ENCODE measurements around the gene HMX1. TPM values are rescaled to one million over a fixed set of nuclear protein-coding genes. Genes with fewer than 3 reads are reported as not detected.

Gene HMX1
- total RNA-seq, result not detected

DNA sequence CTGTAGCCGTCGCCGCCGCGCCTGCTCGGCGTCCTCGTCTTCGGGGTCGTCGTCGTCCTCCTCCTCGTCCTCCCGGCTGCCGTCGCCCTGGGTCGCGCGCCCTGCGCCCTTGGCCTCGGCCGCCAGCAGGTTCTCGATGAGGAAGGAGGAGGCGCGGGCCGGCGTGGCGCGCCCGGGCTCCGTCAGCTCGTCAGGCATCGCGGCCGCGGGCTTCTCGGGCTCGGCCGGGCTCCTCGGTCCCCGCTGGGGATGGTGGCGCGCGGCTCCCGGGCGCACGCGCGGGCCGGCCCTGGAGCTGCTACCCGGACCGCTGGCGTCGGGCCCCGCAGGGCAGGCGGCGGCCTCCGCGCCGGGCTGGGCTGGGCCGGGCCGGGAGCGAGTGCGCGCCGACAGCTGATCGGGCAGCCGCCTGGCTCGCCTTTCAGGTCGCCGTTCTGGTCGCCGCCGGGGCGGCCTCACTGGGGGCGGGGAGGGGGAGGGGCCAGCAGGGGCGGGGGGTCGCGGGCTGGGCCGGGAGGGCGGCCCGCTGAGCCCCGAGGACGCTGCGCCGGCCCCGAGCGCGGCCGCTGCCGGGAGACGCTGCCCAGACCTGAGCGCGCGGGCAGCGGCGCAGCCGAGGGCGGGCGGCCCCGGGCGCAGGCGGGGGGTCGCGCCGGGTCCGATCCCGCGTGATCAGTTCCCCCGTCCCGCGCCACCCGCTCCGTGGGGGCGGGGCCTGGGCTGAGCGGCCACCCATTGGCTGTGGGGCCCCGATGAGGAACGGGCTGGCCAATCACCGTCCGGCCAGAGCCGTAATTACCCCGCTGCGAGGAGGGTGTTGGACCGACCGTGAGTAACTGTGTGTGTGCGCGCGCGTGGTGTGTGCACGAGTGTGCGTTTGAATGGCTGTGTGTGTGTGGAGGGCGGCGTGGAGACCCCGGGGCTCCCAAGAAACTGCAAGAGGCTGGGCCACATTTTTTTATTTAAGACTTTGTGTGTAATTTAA is at the start of gene HMX1:
HMX1 (minus strand) TSS at position 423 of the 985 bp plus-strand sequence; CDS start at position 198, 225 bp downstream.
- H3K4me1 Mint-ChIP-seq (ENCODE audit: low read depth), result no peaks in the 10 kb centered on the region
- H3K27ac Mint-ChIP-seq, result no peak within 1 kb of the TSS
- no peaks in the 10 kb centered on the region for H3K36me3 Mint-ChIP-seq
- no peak within 1 kb of the TSS for H3K4me3 Mint-ChIP-seq
- H3K27me3 Mint-ChIP-seq, result peaks cover 66% of the 10 kb centered on the region
- intact Hi-C loops (cut with micrococcal nuclease), result no loop called here
- CTCF ChIA-PET, result no interaction called here
- H3K9me3 Mint-ChIP-seq, result no peaks in the 10 kb centered on the region
- no peak for DNase-seq
- POLR2A ChIA-PET, result no interaction called here

DNA sequence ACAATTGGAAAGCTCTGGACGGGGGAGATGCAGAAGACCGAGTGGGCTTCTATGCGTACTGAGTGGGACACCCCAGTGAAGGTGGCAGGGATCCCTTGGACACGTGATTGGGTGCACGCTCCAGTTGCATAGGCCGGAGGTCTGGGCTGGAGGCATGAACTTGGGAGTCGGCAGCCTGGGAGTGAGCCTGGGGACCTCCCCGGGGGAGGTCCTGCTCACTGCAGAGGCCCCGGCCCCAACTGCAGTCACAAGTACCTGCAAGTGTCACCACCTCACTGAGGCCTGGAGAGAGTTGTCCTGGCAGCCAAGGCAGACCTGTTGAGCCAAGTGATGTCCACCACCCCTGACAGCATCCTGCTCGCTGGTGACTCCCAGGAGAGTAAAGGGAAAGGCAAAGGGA is 49.3 kb upstream of the HMX1 start:
- Mint-ChIP-seq H3K27me3 (peaks cover 11% of the 10 kb centered on the region), H3K4me3 (no peak overlapping the region), H3K9me3 (peaks cover 9% of the 10 kb centered on the region), H3K36me3 (peaks cover 1% of the 10 kb centered on the region), H3K4me1 (ENCODE audit: low read depth) (no peaks in the 10 kb centered on the region), H3K27ac (no peak overlapping the region)
- no peak for DNase-seq
- POLR2A ChIA-PET, result no interaction called here
- intact Hi-C loops (cut with micrococcal nuclease), result no loop called here
- CTCF ChIA-PET, result no interaction called here

DNA sequence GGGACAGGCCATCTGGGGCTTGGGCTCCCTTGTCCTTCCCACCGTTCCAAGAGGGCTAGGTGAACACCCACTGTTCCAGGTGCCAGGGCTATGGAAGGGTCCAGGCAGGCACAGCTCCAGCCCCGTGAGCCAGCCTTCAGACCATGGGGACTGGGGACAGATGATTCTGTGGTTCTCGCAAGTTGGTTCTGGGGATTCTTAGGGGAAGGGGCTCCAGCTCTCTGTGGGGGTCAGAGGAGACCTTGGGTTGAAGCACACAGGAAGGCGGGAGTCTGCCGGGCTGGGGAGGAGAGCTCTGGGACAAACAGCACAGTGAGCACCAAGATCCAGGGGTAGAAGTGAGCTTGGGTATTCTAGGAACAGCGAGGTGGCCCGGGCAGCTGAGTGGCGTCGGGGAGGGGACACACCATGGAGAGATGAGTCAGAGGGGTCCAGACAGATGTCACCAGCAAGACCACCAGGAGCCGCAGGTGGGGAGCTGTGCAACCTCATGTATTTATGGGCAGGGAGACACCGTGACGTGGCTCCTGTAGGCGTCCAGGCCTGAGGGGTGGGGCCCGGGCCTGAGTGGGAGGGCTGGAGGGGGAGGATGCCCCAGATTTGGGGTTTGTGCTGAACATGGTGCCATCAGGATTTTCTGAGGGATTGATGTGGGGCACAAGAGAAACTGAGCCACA is 48.8 kb upstream of the HMX1 start:
- ChIA-PET CTCF (interaction anchor here (1.0 kb wide), 1 partner anchor 33 kb away, joined by 3 read pairs; no protein-coding TSS in a partner anchor), POLR2A (no interaction called here)
- no peak overlapping the region for H3K27ac Mint-ChIP-seq
- DNase-seq, result no peak
- H3K36me3 Mint-ChIP-seq, result peaks cover 1% of the 10 kb centered on the region
- no peak overlapping the region for H3K4me3 Mint-ChIP-seq
- peaks cover 9% of the 10 kb centered on the region for H3K9me3 Mint-ChIP-seq
- intact Hi-C loops (cut with micrococcal nuclease), result no loop called here
- H3K27me3 Mint-ChIP-seq, result peaks cover 11% of the 10 kb centered on the region
- no peaks in the 10 kb centered on the region for H3K4me1 Mint-ChIP-seq (ENCODE audit: low read depth)

DNA sequence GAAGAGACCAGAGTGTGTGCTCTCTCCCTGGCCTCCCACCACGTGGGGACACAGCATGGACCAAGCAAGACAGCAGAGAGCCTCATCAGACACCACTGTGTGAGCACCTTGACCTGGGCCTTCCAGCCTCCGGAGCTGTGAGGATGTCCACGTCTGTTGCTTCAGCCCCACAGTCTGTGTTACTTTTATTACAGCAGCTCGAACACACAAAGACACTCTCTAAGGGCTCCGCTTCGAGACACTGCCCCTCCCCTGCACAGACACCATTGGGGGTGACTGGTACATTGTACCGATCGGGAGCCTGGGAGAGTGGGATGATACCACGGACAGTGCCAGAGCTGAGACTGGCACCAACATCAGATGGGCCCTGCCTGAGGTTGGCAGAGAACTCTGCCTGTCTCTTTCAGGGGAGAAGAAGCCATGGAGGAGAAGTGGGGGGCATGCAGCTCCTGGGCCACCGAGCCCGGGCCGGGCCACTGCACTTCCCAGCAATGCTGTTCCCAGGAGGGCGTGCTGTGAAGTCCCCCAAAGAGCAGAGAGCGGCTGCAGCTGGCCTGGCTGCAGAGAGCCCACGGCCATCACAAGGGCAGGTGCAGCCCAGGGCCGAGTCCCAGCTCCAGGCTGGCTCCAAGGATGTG is 48.1 kb upstream of the HMX1 start:
- Mint-ChIP-seq H3K27me3 (peaks cover 11% of the 10 kb centered on the region), H3K4me3 (no peak overlapping the region), H3K27ac (no peak overlapping the region), H3K36me3 (peaks cover 1% of the 10 kb centered on the region), H3K4me1 (ENCODE audit: low read depth) (no peaks in the 10 kb centered on the region), H3K9me3 (peaks cover 9% of the 10 kb centered on the region)
- POLR2A ChIA-PET, result no interaction called here
- intact Hi-C loops (cut with micrococcal nuclease), result loop anchor here (10.0 kb wide), 1 partner anchor 315 kb away; no protein-coding TSS in a partner anchor
- CTCF ChIA-PET, result interaction anchor here (1.0 kb wide), 1 partner anchor 33 kb away, joined by 3 read pairs; no protein-coding TSS in a partner anchor
- no peak for DNase-seq

DNA sequence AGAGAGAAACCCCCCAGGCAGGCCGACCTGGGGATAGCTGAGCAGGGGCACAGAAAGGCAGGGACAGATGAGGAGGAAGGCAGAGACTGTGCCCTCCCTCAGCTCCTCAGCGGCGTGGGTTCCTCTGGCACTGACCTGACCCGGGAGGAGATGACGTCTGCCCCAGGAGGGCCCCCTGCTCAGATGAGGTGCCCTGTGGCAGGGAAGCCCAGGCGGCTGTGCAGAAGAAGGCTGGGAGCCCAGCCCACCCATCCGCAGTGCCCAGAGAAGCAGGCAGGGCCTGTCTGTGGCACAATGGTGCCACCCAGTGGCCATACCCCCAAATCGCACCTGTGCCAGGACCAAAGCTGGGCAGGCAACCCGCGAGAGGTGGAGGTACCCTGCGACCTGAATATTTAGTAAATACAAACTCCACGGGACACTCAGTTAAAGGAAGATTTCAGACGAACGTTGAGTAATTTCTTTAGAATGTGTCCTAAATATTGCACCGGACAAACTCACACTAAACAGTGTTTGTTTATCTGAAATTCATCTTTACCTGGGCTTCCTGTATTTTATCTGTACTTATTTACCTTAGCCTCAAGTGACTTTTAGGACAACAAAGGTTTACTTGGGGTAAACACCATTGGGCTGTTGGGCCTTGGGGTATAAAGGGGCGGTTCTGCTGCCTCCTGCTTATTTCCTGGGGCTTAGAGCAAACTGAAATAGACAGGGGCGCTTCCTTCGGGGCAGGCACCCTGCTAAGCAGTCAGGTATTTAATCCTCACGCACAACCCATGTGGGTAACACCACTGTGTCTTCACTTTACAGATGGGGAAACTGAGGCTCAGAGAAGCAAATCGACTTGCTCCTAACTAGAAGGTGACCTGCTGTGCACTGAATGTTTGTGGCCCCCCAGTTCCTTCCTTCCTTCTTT is 46.5 kb upstream of the HMX1 start:
- POLR2A ChIA-PET, result interaction anchor here (0.6 kb wide), 1 partner anchor 50 kb away, joined by 4 read pairs; no protein-coding TSS in a partner anchor
- peaks cover 3% of the 10 kb centered on the region for H3K9me3 Mint-ChIP-seq

DNA sequence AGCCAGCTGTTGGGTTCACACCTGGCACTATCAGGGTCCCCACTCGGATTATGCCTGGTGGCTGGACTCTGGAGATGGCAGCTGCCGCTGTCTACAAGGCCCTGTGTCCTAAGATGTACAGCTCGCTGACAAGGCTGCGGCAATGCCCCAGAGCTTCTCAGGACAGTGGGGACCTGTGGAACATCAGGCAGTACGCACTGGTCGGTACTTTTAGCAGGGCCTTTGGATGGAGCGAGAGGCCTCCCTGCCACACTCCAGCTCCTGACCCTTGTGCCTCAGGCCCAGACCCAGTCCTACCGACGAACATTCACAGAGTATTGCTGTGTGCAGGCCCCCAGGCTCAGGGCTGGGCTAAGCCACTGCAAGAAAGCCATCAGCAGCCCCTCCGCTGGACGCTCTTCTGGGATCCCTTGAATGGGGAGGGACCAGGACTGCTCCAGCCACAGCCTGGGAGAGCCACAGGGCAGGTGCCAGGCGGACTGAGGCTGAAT is 45.7 kb upstream of the HMX1 start:
- CTCF ChIA-PET, result interaction anchor here (0.6 to 2.0 kb wide), 10 partner anchors 11 to 863 kb away, joined by 3 to 12 read pairs (median 3); no protein-coding TSS in a partner anchor
- no peaks in the 10 kb centered on the region for H3K4me1 Mint-ChIP-seq (ENCODE audit: low read depth)
- no peaks in the 10 kb centered on the region for H3K9me3 Mint-ChIP-seq
- peaks cover 11% of the 10 kb centered on the region for H3K27me3 Mint-ChIP-seq
- POLR2A ChIA-PET, result no interaction called here
- no peaks in the 10 kb centered on the region for H3K36me3 Mint-ChIP-seq
- DNase-seq, result no peak
- intact Hi-C loops (cut with micrococcal nuclease), result loop anchor here (10.0 kb wide), 1 partner anchor 313 kb away; no protein-coding TSS in a partner anchor
- no peak overlapping the region for H3K4me3 Mint-ChIP-seq
- H3K27ac Mint-ChIP-seq, result no peak overlapping the region

More for the DNA sequence above, 46.5 kb upstream of the HMX1 start:
- Mint-ChIP-seq H3K4me1 (ENCODE audit: low read depth) (no peaks in the 10 kb centered on the region), H3K27ac (no peak overlapping the region), H3K36me3 (no peaks in the 10 kb centered on the region), H3K27me3 (peaks cover 11% of the 10 kb centered on the region), H3K4me3 (no peak overlapping the region)
- peak; percentile 75 for DNase-seq
- intact Hi-C loops (cut with micrococcal nuclease), result loop anchor here (10.0 kb wide), 1 partner anchor 313 kb away; no protein-coding TSS in a partner anchor
- CTCF ChIA-PET, result interaction anchor here (0.6 to 2.0 kb wide), 11 partner anchors 12 to 864 kb away, joined by 3 to 12 read pairs (median 3); no protein-coding TSS in a partner anchor

DNA sequence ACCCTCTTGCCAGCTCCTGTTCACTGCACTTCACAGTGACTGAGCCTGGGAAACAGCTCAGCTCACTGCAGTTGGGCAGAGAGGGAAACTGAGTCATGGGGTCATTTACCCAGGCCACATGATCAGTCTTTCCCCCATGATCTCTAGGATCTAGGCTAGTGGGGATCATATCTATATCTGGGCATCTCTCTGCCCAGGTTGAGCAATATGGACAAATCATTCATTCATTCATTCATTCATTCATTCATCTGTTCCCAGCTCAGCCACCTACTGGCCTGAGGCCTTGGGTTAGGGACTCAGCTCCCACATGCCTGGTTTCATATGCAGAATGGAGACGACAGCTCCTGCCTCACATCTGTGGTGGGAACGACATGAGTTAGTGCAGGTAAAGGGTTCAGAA is 45.3 kb upstream of the HMX1 start:
- intact Hi-C loops (cut with micrococcal nuclease), result loop anchor here (10.0 kb wide), 1 partner anchor 312 kb away; no protein-coding TSS in a partner anchor
- ChIA-PET POLR2A (no interaction called here), CTCF (interaction anchor here (0.9 to 2.0 kb wide), 6 partner anchors 28 to 862 kb away, joined by 3 to 12 read pairs (median 5); no protein-coding TSS in a partner anchor)
- H3K27ac Mint-ChIP-seq, result no peak overlapping the region
- H3K27me3 Mint-ChIP-seq, result peaks cover 9% of the 10 kb centered on the region
- H3K36me3 Mint-ChIP-seq, result no peaks in the 10 kb centered on the region
- DNase-seq, result no peak
- H3K4me1 Mint-ChIP-seq (ENCODE audit: low read depth), result no peaks in the 10 kb centered on the region
- no peaks in the 10 kb centered on the region for H3K9me3 Mint-ChIP-seq
- no peak overlapping the region for H3K4me3 Mint-ChIP-seq

DNA sequence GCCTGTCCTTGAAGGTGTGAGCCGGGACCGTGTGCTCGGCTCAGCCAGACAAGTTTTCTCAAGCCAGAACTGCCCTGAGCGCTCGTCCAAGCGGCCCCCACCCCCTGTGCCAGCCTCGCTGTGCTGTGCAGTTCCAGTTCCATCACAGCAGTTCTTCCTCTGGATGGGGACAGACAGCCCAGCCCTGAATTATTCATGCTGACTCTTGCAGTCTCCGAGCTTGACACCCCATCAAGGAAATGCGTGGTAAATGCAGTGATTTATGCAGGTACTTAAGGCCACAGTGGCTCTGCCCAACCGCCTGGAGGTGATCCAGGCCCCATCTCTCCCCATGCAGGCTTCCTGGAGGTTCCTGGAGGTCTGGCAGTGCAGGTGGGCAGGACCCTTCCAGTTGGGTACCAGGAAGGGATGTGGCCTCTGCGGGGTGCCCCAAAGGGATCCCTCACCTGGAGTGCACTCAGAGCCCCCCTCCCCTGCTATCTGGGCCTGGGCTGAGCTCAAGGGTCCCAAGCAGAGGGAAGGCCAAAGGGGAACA is 44.8 kb upstream of the HMX1 start:
- no peak for DNase-seq
- Mint-ChIP-seq H3K36me3 (no peaks in the 10 kb centered on the region), H3K4me3 (no peak overlapping the region), H3K27ac (no peak overlapping the region), H3K4me1 (ENCODE audit: low read depth) (no peaks in the 10 kb centered on the region), H3K27me3 (peaks cover 8% of the 10 kb centered on the region), H3K9me3 (no peaks in the 10 kb centered on the region)
- ChIA-PET POLR2A (no interaction called here), CTCF (interaction anchor here (0.7 to 2.0 kb wide), 5 partner anchors 11 to 740 kb away, joined by 3 to 12 read pairs (median 3); no protein-coding TSS in a partner anchor)
- intact Hi-C loops (cut with micrococcal nuclease), result loop anchor here (10.0 kb wide), 1 partner anchor 312 kb away; no protein-coding TSS in a partner anchor

DNA sequence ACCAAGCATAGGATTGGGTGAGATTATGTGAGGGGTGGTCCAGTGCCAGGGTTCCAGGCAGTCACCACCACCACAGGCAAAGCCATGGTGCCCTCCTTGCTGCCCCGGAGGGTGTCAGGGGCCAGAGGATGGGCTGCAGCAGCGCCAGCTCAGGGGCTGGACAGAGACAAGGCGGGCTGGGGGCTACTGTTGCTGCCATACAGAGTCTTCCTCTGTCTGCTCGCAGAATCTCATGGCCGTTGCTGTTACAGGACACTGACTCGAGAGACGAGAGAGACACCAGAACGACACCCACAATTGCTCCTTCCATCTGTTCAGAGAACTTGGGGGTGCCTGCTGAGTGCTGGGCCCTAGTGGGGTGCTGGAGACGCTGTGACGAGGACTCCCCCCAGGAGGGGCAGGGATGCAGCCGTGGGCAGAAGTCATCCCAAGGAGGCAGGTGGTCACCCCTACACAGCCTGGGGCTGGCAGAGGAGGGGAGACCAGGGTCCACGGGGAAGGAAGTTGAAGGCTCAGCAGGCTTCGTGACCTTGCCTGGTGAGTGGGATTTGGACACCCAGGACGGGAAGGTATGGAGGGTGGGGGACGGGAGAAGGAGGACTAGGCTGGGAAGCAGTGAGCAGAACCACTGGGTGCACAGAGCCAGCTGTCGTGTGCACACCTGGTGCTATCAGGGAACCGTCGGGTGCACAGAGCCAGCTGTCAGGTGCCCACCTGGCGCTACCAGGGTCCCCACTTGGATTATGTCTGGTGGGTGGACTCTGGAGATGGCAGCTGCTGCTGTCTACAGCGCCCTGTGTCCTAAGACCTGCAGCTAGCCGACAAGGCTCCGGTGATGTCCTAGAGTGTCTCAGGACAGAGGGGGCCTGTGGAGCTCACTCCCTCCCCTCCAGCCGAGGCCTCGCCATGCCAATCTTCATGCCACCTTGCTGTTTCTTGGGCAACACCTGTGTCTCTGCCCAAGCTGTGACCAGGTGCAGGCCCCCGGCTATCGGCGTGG is 43.9 kb upstream of the HMX1 start:
- ChIA-PET CTCF (interaction anchor here (0.7 to 1.1 kb wide), 2 partner anchors 12 to 739 kb away, joined by 3 read pairs; no protein-coding TSS in a partner anchor), POLR2A (no interaction called here)
- no peak overlapping the region for H3K4me3 Mint-ChIP-seq
- H3K27me3 Mint-ChIP-seq, result peaks cover 8% of the 10 kb centered on the region
- intact Hi-C loops (cut with micrococcal nuclease), result loop anchor here (10.0 kb wide), 1 partner anchor 311 kb away; no protein-coding TSS in a partner anchor
- DNase-seq, result no peak
- H3K9me3 Mint-ChIP-seq, result no peaks in the 10 kb centered on the region
- no peaks in the 10 kb centered on the region for H3K4me1 Mint-ChIP-seq (ENCODE audit: low read depth)
- H3K27ac Mint-ChIP-seq, result no peak overlapping the region
- no peaks in the 10 kb centered on the region for H3K36me3 Mint-ChIP-seq

All from activated CD4-positive, alpha-beta memory T cell treated with anti-CD3 and anti-CD28 coated beads for 36 hours (primary cell).